ENCODE measurements around the gene SGK1. TPM values are rescaled to one million over a fixed set of nuclear protein-coding genes. Genes with fewer than 3 reads are reported as not detected.

SGK1 gene
- total RNA-seq, 2 donors from 2014 or later: 9.7 to 13.0 TPM

GRCh38 chr6:134295953-134296553, 21.9 kb downstream of the SGK1 start:
- Histone ChIP-seq H3K27ac (ENCODE audit: low read depth, low read length) (no peak overlapping the region), H3K9ac (ENCODE audit: extremely low read depth, low read length, poor library complexity, severe bottlenecking) (no peak overlapping the region), H3K4me3 (ENCODE audit: low read length) (no peak overlapping the region), H3K36me3 (ENCODE audit: control insufficient read depth, insufficient read depth, low read length) (no peaks in the 10 kb centered on the region), H3K9me3 (ENCODE audit: control insufficient read depth, low read length) (no peaks in the 10 kb centered on the region), H3K27me3 (ENCODE audit: control insufficient read depth, insufficient read depth, low read length, poor library complexity, severe bottlenecking) (no peaks in the 10 kb centered on the region), H3K4me1 (ENCODE audit: control insufficient read depth, insufficient read depth, low read length) (no peaks in the 10 kb centered on the region)
- 90 to 95% methylated on average over 6 of the region's 6 CpGs for WGBS, 2 experiments (ENCODE audit: insufficient coverage in 1 of 2, insufficient read length in 1 of 2)
- no peak for DNase-seq
- H3K4me1 Mint-ChIP-seq: peaks cover 3% of the 10 kb centered on the region
- TF ChIP-seq CTCF (conservative IDR thresholded peaks at IDR 0.05): no peak
- no peak overlapping the region for H3K27ac Mint-ChIP-seq
- H3K27me3 Mint-ChIP-seq (ENCODE audit: insufficient read depth): no peaks in the 10 kb centered on the region
- H3K9me3 Mint-ChIP-seq: no peaks in the 10 kb centered on the region
- H3K36me3 Mint-ChIP-seq (ENCODE audit: low read depth): no peaks in the 10 kb centered on the region
- no peak overlapping the region for H3K4me3 Mint-ChIP-seq

- no peak overlapping the region for H3K27ac Mint-ChIP-seq
- Histone ChIP-seq H3K9me3 (ENCODE audit: control insufficient read depth, low read length) (no peaks in the 10 kb centered on the region), H3K9ac (ENCODE audit: extremely low read depth, low read length, poor library complexity, severe bottlenecking) (no peak overlapping the region), H3K4me3 (ENCODE audit: low read length) (no peak overlapping the region), H3K36me3 (ENCODE audit: control insufficient read depth, insufficient read depth, low read length) (no peaks in the 10 kb centered on the region), H3K27ac (ENCODE audit: low read depth, low read length) (no peak overlapping the region), H3K4me1 (ENCODE audit: control insufficient read depth, insufficient read depth, low read length) (no peaks in the 10 kb centered on the region), H3K27me3 (ENCODE audit: control insufficient read depth, insufficient read depth, low read length, poor library complexity, severe bottlenecking) (no peaks in the 10 kb centered on the region)
- TF ChIP-seq CTCF (conservative IDR thresholded peaks at IDR 0.05): no peak
- WGBS, 2 experiments (ENCODE audit: insufficient coverage in 1 of 2, insufficient read length in 1 of 2): 94 to 97% methylated on average over 3 of the region's 3 CpGs
- H3K27me3 Mint-ChIP-seq (ENCODE audit: insufficient read depth): no peaks in the 10 kb centered on the region
- H3K4me1 Mint-ChIP-seq: peaks cover 5% of the 10 kb centered on the region
- no peaks in the 10 kb centered on the region for H3K36me3 Mint-ChIP-seq (ENCODE audit: low read depth)
- H3K4me3 Mint-ChIP-seq: no peak overlapping the region
- H3K9me3 Mint-ChIP-seq: no peaks in the 10 kb centered on the region
- DNase-seq: no peak
Measured at GRCh38 chr6:134293659-134294161, 24.2 kb downstream of the SGK1 start.

DNA sequence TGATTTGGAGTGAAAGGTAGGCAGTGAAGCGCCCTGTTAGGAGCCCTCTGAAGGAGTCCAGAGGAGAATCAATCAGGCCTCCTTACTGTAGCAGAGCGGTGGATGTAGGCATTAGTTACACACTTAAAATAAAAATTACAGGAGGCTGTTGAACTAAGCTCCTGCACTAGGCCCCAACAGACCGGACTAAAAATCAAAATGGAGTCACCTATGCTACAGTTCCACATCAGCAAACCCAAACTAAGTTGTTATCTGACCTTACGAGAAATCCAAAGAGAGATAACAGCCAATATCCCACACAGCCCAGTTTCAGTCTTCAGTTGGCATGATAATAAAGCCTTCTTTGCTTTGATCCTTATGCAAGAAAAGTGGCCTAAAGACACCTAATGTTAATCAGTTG, 26.8 kb downstream of the SGK1 start:
- H3K9me3 ChIP-seq (ENCODE audit: control insufficient read depth, low read length): no peaks in the 10 kb centered on the region
- no peaks in the 10 kb centered on the region for H3K36me3 Mint-ChIP-seq (ENCODE audit: low read depth)
- H3K4me3 Mint-ChIP-seq: no peak overlapping the region
- 93 to 97% methylated on average over 3 to 4 of the region's 4 CpGs for WGBS, 2 experiments (ENCODE audit: insufficient coverage in 1 of 2, insufficient read length in 1 of 2)
- no peaks in the 10 kb centered on the region for H3K36me3 ChIP-seq (ENCODE audit: control insufficient read depth, insufficient read depth, low read length)
- no peak overlapping the region for H3K27ac ChIP-seq (ENCODE audit: low read depth, low read length)
- H3K4me1 ChIP-seq (ENCODE audit: control insufficient read depth, insufficient read depth, low read length): no peaks in the 10 kb centered on the region
- H3K27me3 ChIP-seq (ENCODE audit: control insufficient read depth, insufficient read depth, low read length, poor library complexity, severe bottlenecking): no peaks in the 10 kb centered on the region
- H3K9ac ChIP-seq (ENCODE audit: extremely low read depth, low read length, poor library complexity, severe bottlenecking): no peak overlapping the region
- TF ChIP-seq CTCF (conservative IDR thresholded peaks at IDR 0.05): no peak
- no peaks in the 10 kb centered on the region for H3K9me3 Mint-ChIP-seq
- DNase-seq: no peak
- H3K27ac Mint-ChIP-seq: no peak overlapping the region
- peaks cover 5% of the 10 kb centered on the region for H3K4me1 Mint-ChIP-seq
- no peaks in the 10 kb centered on the region for H3K27me3 Mint-ChIP-seq (ENCODE audit: insufficient read depth)
- no peak overlapping the region for H3K4me3 ChIP-seq (ENCODE audit: low read length)

All from endodermal cell (in vitro differentiated cells).